Activated T-helper 2 cell treated with anti-CD3 and anti-CD28 coated beads, Interferon-gamma antibody, Interleukin-2, Interleukin-4, amounts not matched to agents 10 μg/mL and 5 μg/mL and 100 μg/mL, durations not matched to agents 14 hours and 24 hours and 36 hours (primary cell): ENCODE data around the gene HOOK1. TPM values are rescaled to one million over a fixed set of nuclear protein-coding genes. Genes with fewer than 3 reads are reported as not detected.
"Not testable (repeated sequence)": the region's sequence is repeated elsewhere in the genome, so short reads cannot be mapped to it uniquely, and the experiment has no call there.

Experiments
- DNase-seq: peaks from one replicate; pipeline ENCODE4 v3.0.0; 2021; ENCODE audit warnings: low spot score
- H3K27ac Mint-ChIP-seq: one replicate; pipeline ENCODE4 v1.8.0; 2021; ENCODE audit warnings: mixed read lengths
- H3K27me3 Mint-ChIP-seq: one replicate; pipeline ENCODE4 v1.8.0; 2021; ENCODE audit warnings: low read depth, mixed read lengths
- H3K36me3 Mint-ChIP-seq: one replicate; pipeline ENCODE4 v1.8.0; 2021; ENCODE audit warnings: low read depth, mixed read lengths
- H3K4me1 Mint-ChIP-seq: one replicate; pipeline ENCODE4 v1.8.0; 2021; ENCODE audit warnings: low read depth, mixed read lengths
- H3K4me3 Mint-ChIP-seq: one replicate; pipeline ENCODE4 v1.8.0; 2021; ENCODE audit warnings: low read depth, mild to moderate bottlenecking, moderate library complexity, mixed read lengths
- H3K9me3 Mint-ChIP-seq: one replicate; pipeline ENCODE4 v1.8.0; 2021; ENCODE audit warnings: mixed read lengths
- intact Hi-C: fragments of 100-400 bp; cut with micrococcal nuclease; formaldehyde crosslinking; loops from one replicate; pipeline ENCODE4 v1.15.1; 2023
- total RNA-seq: library from RNA; stranded (reverse); gene quantifications from 2 replicates; pipeline ENCODE4 v1.2.3, GENCODE V29; 2022

Gene HOOK1
- total RNA-seq, 1 donor from 2014 or later = 1.4 TPM

DNA sequence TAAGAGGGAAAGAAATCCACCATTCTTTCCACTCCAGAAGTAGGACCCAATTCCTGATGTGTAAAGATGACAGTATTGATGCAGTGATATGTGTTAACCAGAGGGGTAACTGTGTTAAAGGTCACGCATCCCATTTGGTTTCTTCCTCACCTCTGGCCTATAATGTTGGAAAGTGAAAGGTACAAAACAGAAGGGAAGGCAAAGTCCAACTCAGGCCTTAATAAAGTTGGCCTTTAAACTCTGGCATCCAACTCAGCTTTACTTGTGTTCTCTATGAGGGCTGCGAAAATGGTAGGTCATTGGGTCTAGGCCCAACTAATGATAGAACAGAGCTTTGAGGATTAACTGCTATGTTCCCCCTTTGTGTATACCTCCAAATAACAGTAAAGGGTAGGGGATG, 93.9 kb downstream of the HOOK1 start:
- Mint-ChIP-seq H3K27me3 (no peaks in the 10 kb centered on the region), H3K9me3 (no peaks in the 10 kb centered on the region), H3K36me3 (no peaks in the 10 kb centered on the region), H3K4me3 (no peak overlapping the region), H3K4me1 (no peaks in the 10 kb centered on the region), H3K27ac (no peak overlapping the region)
- intact Hi-C loops = no loop called here
- DNase-seq = no peak

DNA sequence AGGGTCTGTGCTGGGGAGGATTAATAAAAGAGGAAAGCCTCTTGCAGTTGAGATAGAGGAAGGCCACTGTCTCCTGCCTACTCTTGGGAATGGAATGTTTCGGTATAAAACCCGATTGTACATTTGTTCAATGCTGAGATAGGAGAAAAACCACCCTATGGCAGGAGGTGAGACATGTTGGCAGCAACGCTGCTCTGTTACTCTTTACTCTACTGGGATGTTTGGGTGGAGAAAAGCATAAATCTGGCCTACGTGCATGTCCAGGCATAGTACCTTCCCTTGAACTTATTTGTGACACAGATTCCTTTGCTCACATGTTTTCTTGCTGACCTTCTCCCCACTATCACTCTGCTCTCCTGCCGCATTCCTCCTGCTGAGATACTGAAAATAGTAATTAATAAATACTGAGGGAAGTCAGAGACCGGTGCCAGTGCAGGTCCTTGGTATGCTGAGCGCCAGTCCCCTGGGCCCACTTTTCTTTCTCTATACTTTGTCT, 100.1 kb downstream of the HOOK1 start:
- H3K36me3 Mint-ChIP-seq, H3K4me1 Mint-ChIP-seq, H3K9me3 Mint-ChIP-seq, DNase-seq, H3K27ac Mint-ChIP-seq, H3K4me3 Mint-ChIP-seq, H3K27me3 Mint-ChIP-seq, intact Hi-C loops: not testable (repeated sequence)

DNA sequence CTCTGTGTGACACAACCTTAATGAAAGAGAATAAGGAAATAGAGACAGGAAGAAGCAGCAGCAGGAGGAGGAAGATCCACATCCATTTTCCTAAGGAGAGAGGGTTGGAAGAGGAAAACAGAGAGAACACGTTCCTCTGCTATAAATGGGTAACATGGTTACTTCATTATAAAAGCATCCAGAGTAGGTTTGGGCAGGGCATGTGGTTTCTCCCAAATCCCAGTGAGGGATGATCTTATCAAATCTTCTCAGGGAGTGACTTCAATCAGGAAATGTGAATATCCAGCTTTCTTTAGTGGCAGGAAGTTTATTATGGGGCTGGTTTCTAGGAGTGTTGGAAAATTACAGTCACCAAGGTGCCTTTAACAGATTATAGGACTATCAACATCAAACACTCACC, 100.8 kb downstream of the HOOK1 start:
- intact Hi-C loops = no loop called here

DNA sequence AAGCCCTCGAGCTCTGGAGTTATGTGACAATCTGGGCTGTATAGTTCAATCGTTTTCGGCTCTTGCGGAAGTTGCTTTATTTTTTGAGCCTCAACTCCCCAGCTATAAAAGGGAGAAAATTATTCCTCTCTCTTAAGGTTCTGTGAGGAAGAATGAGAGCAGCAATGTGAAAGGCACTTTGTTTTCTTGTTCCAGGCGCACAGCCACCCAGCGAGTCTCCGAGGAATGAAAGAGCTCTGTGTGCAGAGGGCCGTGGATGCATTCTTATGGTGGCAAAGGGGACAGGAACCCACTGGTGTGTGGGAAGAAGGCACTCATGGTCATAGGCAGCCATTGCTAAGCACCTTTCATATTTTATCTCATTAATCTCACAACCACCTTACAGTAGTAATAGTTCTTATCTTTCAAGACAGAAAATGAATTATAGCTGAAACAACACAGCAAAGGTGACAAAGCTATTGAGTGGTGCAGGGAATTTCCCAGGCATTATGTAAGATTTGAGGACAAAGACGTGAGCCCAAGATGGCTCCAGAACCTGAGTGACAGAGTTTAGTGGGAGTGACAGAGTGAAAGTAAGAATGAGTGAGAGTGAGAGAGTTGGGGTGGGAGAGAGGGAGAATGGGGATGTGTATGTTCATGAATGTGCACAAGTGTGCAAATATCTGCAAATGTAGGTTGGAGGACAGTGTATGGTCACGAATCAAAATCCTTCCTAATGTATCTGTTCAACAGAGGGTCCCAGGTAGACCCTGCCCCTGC, 102.5 kb downstream of the HOOK1 start:
- Mint-ChIP-seq H3K4me1 (no peaks in the 10 kb centered on the region), H3K27ac (no peak overlapping the region), H3K36me3 (no peaks in the 10 kb centered on the region), H3K4me3 (no peak overlapping the region), H3K9me3 (no peaks in the 10 kb centered on the region), H3K27me3 (peaks cover 11% of the 10 kb centered on the region)
- no peak for DNase-seq
- intact Hi-C loops = no loop called here

More for the DNA sequence above, 100.8 kb downstream of the HOOK1 start:
- Mint-ChIP-seq H3K4me3 (no peak overlapping the region), H3K27me3 (peaks cover 7% of the 10 kb centered on the region), H3K9me3 (no peaks in the 10 kb centered on the region), H3K27ac (no peak overlapping the region), H3K4me1 (no peaks in the 10 kb centered on the region), H3K36me3 (no peaks in the 10 kb centered on the region)
- no peak for DNase-seq

DNA sequence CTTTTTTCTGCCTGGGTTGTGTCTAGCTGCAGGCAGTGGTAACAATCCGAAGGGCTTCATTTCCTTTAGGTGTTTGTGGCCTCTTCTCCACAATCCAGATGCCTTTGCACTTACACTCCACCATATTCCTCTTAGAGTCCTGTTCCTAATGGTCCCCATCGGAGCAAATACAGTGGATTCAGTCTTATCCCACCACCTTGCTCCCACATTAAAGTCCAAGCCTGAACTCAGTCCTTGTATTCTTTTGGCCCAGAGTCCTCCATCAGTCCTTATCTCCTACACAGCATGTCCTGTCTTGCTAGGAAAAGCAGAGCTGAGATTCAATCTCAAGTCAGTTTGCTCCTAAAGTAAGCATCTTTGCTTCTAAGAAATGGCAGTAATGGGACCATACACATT, 103.0 kb downstream of the HOOK1 start:
- intact Hi-C loops = no loop called here
- H3K4me1 Mint-ChIP-seq = no peaks in the 10 kb centered on the region
- H3K4me3 Mint-ChIP-seq = no peak overlapping the region
- H3K27ac Mint-ChIP-seq = no peak overlapping the region
- no peak for DNase-seq
- H3K36me3 Mint-ChIP-seq = no peaks in the 10 kb centered on the region
- H3K27me3 Mint-ChIP-seq = peaks cover 13% of the 10 kb centered on the region
- H3K9me3 Mint-ChIP-seq = no peaks in the 10 kb centered on the region

DNA sequence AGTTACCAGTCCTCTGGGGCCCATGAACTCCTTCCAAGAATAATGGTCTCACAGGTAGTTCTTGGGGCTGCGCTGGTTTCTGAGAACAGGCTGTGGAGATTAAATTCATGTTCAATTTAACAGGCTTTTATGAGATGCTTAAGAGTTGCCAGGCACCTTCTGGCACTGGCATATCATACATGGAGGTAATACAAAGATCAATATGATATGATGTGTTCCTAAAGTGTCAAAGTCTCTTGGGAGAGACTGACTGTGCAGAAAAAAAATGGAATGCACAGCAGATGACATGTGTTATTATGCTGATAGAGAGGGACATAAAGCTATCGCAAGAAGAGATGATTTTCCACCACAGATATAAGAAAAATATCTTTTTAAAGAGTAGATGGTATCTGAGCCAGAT, 105.0 kb downstream of the HOOK1 start:
- H3K27me3 Mint-ChIP-seq = peaks cover 15% of the 10 kb centered on the region
- H3K4me3 Mint-ChIP-seq = no peak overlapping the region
- no peaks in the 10 kb centered on the region for H3K4me1 Mint-ChIP-seq
- no peaks in the 10 kb centered on the region for H3K36me3 Mint-ChIP-seq
- peaks cover 12% of the 10 kb centered on the region for H3K9me3 Mint-ChIP-seq
- intact Hi-C loops = no loop called here
- DNase-seq = no peak
- no peak overlapping the region for H3K27ac Mint-ChIP-seq

DNA sequence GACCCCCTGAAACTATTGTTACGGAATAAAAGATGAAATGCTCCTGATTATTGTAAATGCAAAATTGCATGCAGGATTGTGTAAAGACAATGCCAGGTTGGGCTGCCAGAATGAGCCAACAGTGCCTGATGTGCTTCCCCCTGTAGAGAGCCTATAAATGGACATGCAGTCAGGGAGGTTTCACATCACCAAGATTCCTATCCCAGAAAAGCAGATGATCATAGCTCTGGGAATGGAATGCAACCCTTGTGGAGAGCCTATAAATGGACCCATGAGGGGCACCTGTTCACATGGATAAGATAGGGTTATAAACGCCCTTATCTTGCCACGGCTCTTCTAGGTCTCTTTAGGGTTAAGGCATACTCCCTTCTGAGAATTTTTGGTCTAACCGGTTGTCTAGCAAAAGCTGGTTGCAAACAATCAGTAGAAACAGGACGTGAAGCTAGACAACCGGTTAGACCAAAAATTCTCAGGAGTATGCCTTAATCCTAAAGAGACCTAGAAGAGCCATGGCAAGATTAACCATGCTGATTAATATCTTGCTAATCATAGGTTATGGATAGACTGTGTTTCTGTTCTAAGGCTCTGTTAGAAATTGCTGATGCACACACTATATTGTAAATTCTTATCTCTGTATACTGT, 106.6 kb downstream of the HOOK1 start:
- Mint-ChIP-seq H3K9me3 (peaks cover 24% of the 10 kb centered on the region), H3K27me3 (peaks cover 17% of the 10 kb centered on the region)

DNA sequence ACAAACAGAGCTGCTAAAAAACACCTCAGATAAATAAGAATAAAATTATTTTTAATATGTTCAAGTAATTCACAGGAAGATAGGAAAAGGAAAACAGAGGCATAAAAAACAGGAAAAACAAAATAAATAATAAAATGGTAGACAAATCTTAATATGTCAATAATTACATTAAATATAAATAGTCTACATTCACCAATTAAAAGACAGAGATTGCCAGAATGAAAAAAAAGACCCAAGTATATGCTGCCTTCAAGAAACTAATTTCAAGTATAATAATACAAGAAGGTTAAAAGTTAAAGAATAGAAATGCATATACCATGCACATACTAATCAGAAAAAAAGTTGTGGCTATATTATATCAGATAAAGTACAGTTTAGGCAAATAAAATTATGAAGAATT, 109.9 kb downstream of the HOOK1 start:
- Mint-ChIP-seq H3K9me3 (peaks cover 24% of the 10 kb centered on the region), H3K36me3 (no peaks in the 10 kb centered on the region), H3K27me3 (peaks cover 35% of the 10 kb centered on the region), H3K4me3 (no peak overlapping the region), H3K4me1 (peaks cover 11% of the 10 kb centered on the region), H3K27ac (no peak overlapping the region)
- intact Hi-C loops = no loop called here
- DNase-seq = no peak

More for the DNA sequence above, 106.6 kb downstream of the HOOK1 start:
- H3K27ac Mint-ChIP-seq, DNase-seq, intact Hi-C loops, H3K4me1 Mint-ChIP-seq, H3K4me3 Mint-ChIP-seq, H3K36me3 Mint-ChIP-seq: not testable (repeated sequence)

Other genes starting within 250 kb of the HOOK1 start
- gene CYP2J2, start 111.8 kb downstream of the HOOK1 start, total RNA-seq = 0.11 and 0.16 TPM in 2 replicates